ENCODE results near the gene BIN1. TPM values are rescaled to one million over a fixed set of nuclear protein-coding genes. Genes with fewer than 3 reads are reported as not detected.
A peak's percentile ranks its signal among the peaks of the same experiment; 100 is the strongest.

BIN1 gene
- total RNA-seq (2021) (34.1 and 36.2 TPM in 2 replicates), Bru-seq, nascent RNA (percentile 44 among the genes with signal in this experiment), BruChase-seq, experiment 1, labeled RNA remaining after a 2-hour chase (percentile 47 among the genes with signal in this experiment), BruChase-seq, experiment 2, labeled RNA remaining after a 6-hour chase (percentile 52 among the genes with signal in this experiment)
- long read RNA-seq, transcript BIN1-209 (15 exons, 2,293 nt): minor isoform, 18 of 84 reads
- long read RNA-seq, transcript BIN1-211 (14 exons, 2,143 nt): major isoform, 37 of 84 reads
- long read RNA-seq, transcript BIN1-204 (13 exons, 2,074 nt): minor isoform, 11 of 84 reads
- long read RNA-seq, partial matches to known transcripts: 5 of 84 reads
- long read RNA-seq, other reads (novel, unspliced or antisense): 12 of 84 reads

- H3K4me1 ChIP-seq (ENCODE audit: insufficient read depth, low read length, poor library complexity, severe bottlenecking): peaks cover 27% of the 10 kb centered on the region
- H3K27ac ChIP-seq (ENCODE audit: low read depth, low read length, poor library complexity, severe bottlenecking): peak within 1 kb of the TSS; percentile 89
- no peaks in the 10 kb centered on the region for H3K9me3 ChIP-seq (ENCODE audit: low read depth, low read length, poor library complexity, severe bottlenecking)
- no peaks in the 10 kb centered on the region for H3K36me3 ChIP-seq (ENCODE audit: insufficient read depth, low read length, poor library complexity, severe bottlenecking)
- intact Hi-C loops (cut with micrococcal nuclease; ENCODE audit: unreplicated experiment): no loop called here
- DNase-seq (ENCODE audit: low spot score): peak; percentile 91
- BruUV-seq (replicated peaks): no TSS peak
- POLR2A ChIA-PET (ENCODE audit: low non-redundant PET): interaction anchor here (0.6 kb wide), 1 partner anchor 218 kb away, joined by 4 read pairs; no protein-coding TSS in a partner anchor
- no peaks in the 10 kb centered on the region for H3K27me3 ChIP-seq (replicated peaks; ENCODE audit: insufficient read depth, low read depth, low read length, poor library complexity)
- TF ChIP-seq EZH2 (IDR thresholded peaks at IDR 0.05; ENCODE audit: borderline replicate concordance, low read depth, low read length, poor library complexity, severe bottlenecking): no peak
- no peak for TF ChIP-seq CTCF (conservative IDR thresholded peaks at IDR 0.05; ENCODE audit: low read depth, low read length)
- CTCF ChIA-PET: no interaction called here
- peak within 1 kb of the TSS; percentile 87 for H3K4me3 ChIP-seq (ENCODE audit: low read depth, low read length, poor library complexity, severe bottlenecking)
These were observed at the start of gene BIN1 for GRCh38 chr2:127106991-127107621. Gene BIN1 (minus strand): TSS chr2:127107154. CDS start chr2:127106943, 211 bp downstream.

GRCh38 chr2:127155947-127156346 is 49.0 kb upstream of the BIN1 start:
- ChIA-PET CTCF (interaction anchor here (0.7 kb wide), 1 partner anchor 152 kb away, joined by 4 read pairs; no protein-coding TSS in a partner anchor), POLR2A (ENCODE audit: low non-redundant PET) (no interaction called here)
- H3K4me3 ChIP-seq (ENCODE audit: low read depth, low read length, poor library complexity, severe bottlenecking): no peak overlapping the region
- no peaks in the 10 kb centered on the region for H3K36me3 ChIP-seq (ENCODE audit: insufficient read depth, low read length, poor library complexity, severe bottlenecking)
- no peak for DNase-seq (ENCODE audit: low spot score)
- intact Hi-C loops (cut with micrococcal nuclease; ENCODE audit: unreplicated experiment): no loop called here
- H3K27me3 ChIP-seq (replicated peaks; ENCODE audit: insufficient read depth, low read depth, low read length, poor library complexity): no peaks in the 10 kb centered on the region
- no peaks in the 10 kb centered on the region for H3K4me1 ChIP-seq (ENCODE audit: insufficient read depth, low read length, poor library complexity, severe bottlenecking)
- no peaks in the 10 kb centered on the region for H3K9me3 ChIP-seq (ENCODE audit: low read depth, low read length, poor library complexity, severe bottlenecking)
- H3K27ac ChIP-seq (ENCODE audit: low read depth, low read length, poor library complexity, severe bottlenecking): no peak overlapping the region
- no TSS peak for BruUV-seq (replicated peaks)
- TF ChIP-seq CTCF (conservative IDR thresholded peaks at IDR 0.05; ENCODE audit: low read depth, low read length): no peak
- TF ChIP-seq EZH2 (IDR thresholded peaks at IDR 0.05; ENCODE audit: borderline replicate concordance, low read depth, low read length, poor library complexity, severe bottlenecking): no peak

- H3K4me1 ChIP-seq (ENCODE audit: insufficient read depth, low read length, poor library complexity, severe bottlenecking): no peaks in the 10 kb centered on the region
- TF ChIP-seq EZH2 (IDR thresholded peaks at IDR 0.05; ENCODE audit: borderline replicate concordance, low read depth, low read length, poor library complexity, severe bottlenecking) (no peak), CTCF (conservative IDR thresholded peaks at IDR 0.05; ENCODE audit: low read depth, low read length) (no peak)
- H3K4me3 ChIP-seq (ENCODE audit: low read depth, low read length, poor library complexity, severe bottlenecking): no peak overlapping the region
- POLR2A ChIA-PET (ENCODE audit: low non-redundant PET): no interaction called here
- H3K9me3 ChIP-seq (ENCODE audit: low read depth, low read length, poor library complexity, severe bottlenecking): no peaks in the 10 kb centered on the region
- no peaks in the 10 kb centered on the region for H3K27me3 ChIP-seq (replicated peaks; ENCODE audit: insufficient read depth, low read depth, low read length, poor library complexity)
- no peak for DNase-seq (ENCODE audit: low spot score)
- CTCF ChIA-PET: no interaction called here
- H3K36me3 ChIP-seq (ENCODE audit: insufficient read depth, low read length, poor library complexity, severe bottlenecking): no peaks in the 10 kb centered on the region
- BruUV-seq (replicated peaks): no TSS peak
- intact Hi-C loops (cut with micrococcal nuclease; ENCODE audit: unreplicated experiment): no loop called here
- H3K27ac ChIP-seq (ENCODE audit: low read depth, low read length, poor library complexity, severe bottlenecking): no peak overlapping the region
These were observed 48.2 kb upstream of the BIN1 start for GRCh38 chr2:127155028-127155581.

All from A673 (cell line).